Left ventricle myocardium inferior (tissue), 1 donor: Measurements from ENCODE around the gene MPP2. TPM values are rescaled to one million over a fixed set of nuclear protein-coding genes. Genes with fewer than 3 reads are reported as not detected.
"Not testable (repeated sequence)": the region's sequence is repeated elsewhere in the genome, so short reads cannot be mapped to it uniquely, and the experiment has no call there.

ENCODE experiments used
- DNase-seq: peaks from one replicate; pipeline ENCODE4 v3.0.0-alpha.2; 2020
- H3K27ac ChIP-seq: fragments of 200-600 bp; replicated peaks from 2 replicates; pipeline ENCODE4 v1.8.0; 2021
- H3K27me3 ChIP-seq: fragments of 200-600 bp; 2 replicates; pipeline ENCODE4 v1.8.0; 2021; ENCODE audit warnings: low read depth
- H3K36me3 ChIP-seq: fragments of 200-600 bp; 2 replicates; pipeline ENCODE4 v1.8.0; 2021
- H3K4me1 ChIP-seq: fragments of 200-600 bp; 2 replicates; pipeline ENCODE4 v1.8.0; 2021
- H3K4me3 ChIP-seq: fragments of 200-600 bp; 2 replicates; pipeline ENCODE4 v1.8.0; 2021; ENCODE audit warnings: mild to moderate bottlenecking, moderate library complexity
- H3K9me3 ChIP-seq: fragments of 200-600 bp; replicated peaks from 2 replicates; pipeline ENCODE4 v1.8.0; 2021
- CTCF ChIP-seq: fragments of 200-600 bp; IDR thresholded peaks from 2 replicates; pipeline ENCODE4 v1.8.0; 2021; ENCODE audit warnings: antibody characterized with exemption, mild to moderate bottlenecking, borderline replicate concordance
- intact Hi-C: fragments of 100-400 bp; cut with micrococcal nuclease; formaldehyde crosslinking; loops from one replicate; pipeline ENCODE4 v1.11.0; 2022
- total RNA-seq: library from RNA; stranded (reverse); fragmentation: NEBNext Ultra II Directional; extraction: Animal tissue kit (Norgen Biotek cat#: 25700); gene quantifications from one replicate; pipeline ENCODE4 v1.2.1, GENCODE V29; 2021
- donor health status: DM: no; HTN: yes; CAD: no; lungs with severe emphysema.

MPP2 gene
- total RNA-seq, 1 donor from 2014 or later = 12.1 TPM

GRCh38 chr17:43942051-43942685 is 34.8 kb upstream of the MPP2 start, which contains the start of gene PPY:
TSS of gene PPY (minus strand) at chr17:43942476. CDS start at chr17:43941654, 822 bp downstream.
- H3K4me3 ChIP-seq = no peak within 1 kb of the TSS
- no peak for DNase-seq
- intact Hi-C loops = loop anchor here (10.0 kb wide), 1 partner anchor 53 kb away; no protein-coding TSS in a partner anchor
- no peaks in the 10 kb centered on the region for H3K9me3 ChIP-seq
- TF ChIP-seq CTCF = no peak
- H3K36me3 ChIP-seq = no peaks in the 10 kb centered on the region
- no peak within 1 kb of the TSS for H3K27ac ChIP-seq
- peaks cover 6% of the 10 kb centered on the region for H3K4me1 ChIP-seq
- peaks cover 43% of the 10 kb centered on the region for H3K27me3 ChIP-seq

GRCh38 chr17:43940630-43941029 is 33.3 kb upstream of the MPP2 start:
- peaks cover 6% of the 10 kb centered on the region for H3K4me1 ChIP-seq
- H3K27me3 ChIP-seq = peaks cover 36% of the 10 kb centered on the region
- TF ChIP-seq CTCF = peak; percentile 52
- H3K36me3 ChIP-seq = no peaks in the 10 kb centered on the region
- no peak overlapping the region for H3K4me3 ChIP-seq
- no peak for DNase-seq
- no peaks in the 10 kb centered on the region for H3K9me3 ChIP-seq
- no peak overlapping the region for H3K27ac ChIP-seq
- intact Hi-C loops = loop anchor here (10.0 kb wide), 1 partner anchor 54 kb away; no protein-coding TSS in a partner anchor

GRCh38 chr17:43939886-43940285 is 32.5 kb upstream of the MPP2 start:
- intact Hi-C loops = loop anchor here (10.0 kb wide), 1 partner anchor 55 kb away; no protein-coding TSS in a partner anchor
- DNase-seq = no peak
- no peak for TF ChIP-seq CTCF

GRCh38 chr17:43939452-43939851 is 32.1 kb upstream of the MPP2 start:
- H3K9me3 ChIP-seq, H3K4me1 ChIP-seq, H3K27ac ChIP-seq, intact Hi-C loops, DNase-seq, H3K4me3 ChIP-seq, H3K36me3 ChIP-seq: not testable (repeated sequence)
- H3K27me3 ChIP-seq = peaks cover 36% of the 10 kb centered on the region

More at GRCh38 chr17:43939886-43940285, 32.5 kb upstream of the MPP2 start:
- Histone ChIP-seq H3K4me1 (peaks cover 6% of the 10 kb centered on the region), H3K27ac (no peak overlapping the region), H3K27me3 (peaks cover 36% of the 10 kb centered on the region), H3K9me3 (no peaks in the 10 kb centered on the region), H3K4me3 (no peak overlapping the region), H3K36me3 (no peaks in the 10 kb centered on the region)

GRCh38 chr17:43938838-43939182 is 31.5 kb upstream of the MPP2 start:
- TF ChIP-seq CTCF = no peak
- Histone ChIP-seq H3K27me3 (peaks cover 36% of the 10 kb centered on the region), H3K27ac (no peak overlapping the region), H3K4me3 (no peak overlapping the region), H3K36me3 (no peaks in the 10 kb centered on the region), H3K4me1 (peaks cover 6% of the 10 kb centered on the region), H3K9me3 (no peaks in the 10 kb centered on the region)
- intact Hi-C loops = no loop called here
- DNase-seq = no peak

GRCh38 chr17:43936434-43936833 is 29.1 kb upstream of the MPP2 start:
- Histone ChIP-seq H3K4me3 (no peak overlapping the region), H3K36me3 (no peaks in the 10 kb centered on the region), H3K27me3 (peaks cover 36% of the 10 kb centered on the region), H3K9me3 (no peaks in the 10 kb centered on the region), H3K27ac (no peak overlapping the region), H3K4me1 (peaks cover 6% of the 10 kb centered on the region)
- TF ChIP-seq CTCF = no peak
- DNase-seq = no peak
- intact Hi-C loops = no loop called here
